ENCODE measurements around the gene CFAP299. TPM values are rescaled to one million over a fixed set of nuclear protein-coding genes. Genes with fewer than 3 reads are reported as not detected.

CFAP299 gene
- total and polyA plus RNA-seq, 2 experiments from 2014 or later: not detected

DNA sequence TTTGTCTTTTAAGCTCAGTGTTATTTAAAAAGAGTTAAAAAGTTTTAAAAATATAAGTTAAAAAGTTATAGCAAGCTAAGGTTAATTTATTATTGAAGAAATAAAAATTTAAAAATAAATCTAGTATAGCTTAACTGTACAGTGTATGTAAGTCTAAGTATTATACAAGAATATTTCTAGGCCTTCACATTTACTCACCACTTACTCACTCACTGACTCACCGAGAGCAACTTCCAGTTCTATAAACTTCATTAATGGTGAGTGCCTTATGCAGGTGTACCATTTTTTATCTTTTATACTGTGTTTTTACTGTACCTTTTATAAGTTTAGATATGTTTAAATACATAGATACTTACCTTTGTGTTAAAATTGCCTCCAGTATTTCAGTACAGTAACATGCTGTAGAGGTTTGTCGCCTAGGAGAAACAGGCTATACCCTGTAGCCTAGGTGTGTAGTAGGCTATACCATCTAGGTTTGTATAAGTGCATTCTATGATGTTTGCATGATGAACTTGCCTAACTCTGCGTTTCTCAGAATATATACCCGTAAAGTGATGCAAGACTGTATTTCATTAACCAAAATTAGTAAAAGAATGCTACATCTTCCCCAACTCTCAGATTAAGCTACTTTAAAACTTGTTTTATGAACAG is 202.9 kb downstream of the CFAP299 start:
- Histone ChIP-seq H3K4me2 (no peak overlapping the region), H3K36me3 (replicated peaks; ENCODE audit: insufficient read depth, low read depth) (no peaks in the 10 kb centered on the region), H3K9me2 (replicated peaks; ENCODE audit: insufficient read depth) (no peaks in the 10 kb centered on the region), H3K9me3 (ENCODE audit: low read depth) (no peaks in the 10 kb centered on the region), H3K4me1 (ENCODE audit: insufficient read depth) (peaks cover 6% of the 10 kb centered on the region), H3K27me3 (no peaks in the 10 kb centered on the region), H2AFZ (no peak overlapping the region), H3K4me3 (no peak overlapping the region), H3K79me2 (no peaks in the 10 kb centered on the region), H3K27ac (no peak overlapping the region), H4K20me1 (ENCODE audit: insufficient read depth, poor library complexity, severe bottlenecking) (no peaks in the 10 kb centered on the region)
- WGBS (ENCODE audit: low lambda C conversion rate, missing lambda C conversion rate): 93% methylated on average over 4 of the region's 4 CpGs
- TF ChIP-seq EZH2 (IDR thresholded peaks at IDR 0.05; ENCODE audit: borderline replicate concordance) (no peak), EZH2phosphoT487 (IDR thresholded peaks at IDR 0.05; ENCODE audit: low read depth, severe bottlenecking, unreplicated experiment) (no peak)
- TF ChIP-seq, protein P1, sequence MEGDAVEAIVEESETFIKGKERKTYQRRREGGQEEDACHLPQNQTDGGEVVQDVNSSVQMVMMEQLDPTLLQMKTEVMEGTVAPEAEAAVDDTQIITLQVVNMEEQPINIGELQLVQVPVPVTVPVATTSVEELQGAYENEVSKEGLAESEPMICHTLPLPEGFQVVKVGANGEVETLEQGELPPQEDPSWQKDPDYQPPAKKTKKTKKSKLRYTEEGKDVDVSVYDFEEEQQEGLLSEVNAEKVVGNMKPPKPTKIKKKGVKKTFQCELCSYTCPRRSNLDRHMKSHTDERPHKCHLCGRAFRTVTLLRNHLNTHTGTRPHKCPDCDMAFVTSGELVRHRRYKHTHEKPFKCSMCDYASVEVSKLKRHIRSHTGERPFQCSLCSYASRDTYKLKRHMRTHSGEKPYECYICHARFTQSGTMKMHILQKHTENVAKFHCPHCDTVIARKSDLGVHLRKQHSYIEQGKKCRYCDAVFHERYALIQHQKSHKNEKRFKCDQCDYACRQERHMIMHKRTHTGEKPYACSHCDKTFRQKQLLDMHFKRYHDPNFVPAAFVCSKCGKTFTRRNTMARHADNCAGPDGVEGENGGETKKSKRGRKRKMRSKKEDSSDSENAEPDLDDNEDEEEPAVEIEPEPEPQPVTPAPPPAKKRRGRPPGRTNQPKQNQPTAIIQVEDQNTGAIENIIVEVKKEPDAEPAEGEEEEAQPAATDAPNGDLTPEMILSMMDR (IDR thresholded peaks at IDR 0.05; ENCODE audit: poor library complexity): no peak
- no peak for DNase-seq (ENCODE audit: low spot score)

DNA sequence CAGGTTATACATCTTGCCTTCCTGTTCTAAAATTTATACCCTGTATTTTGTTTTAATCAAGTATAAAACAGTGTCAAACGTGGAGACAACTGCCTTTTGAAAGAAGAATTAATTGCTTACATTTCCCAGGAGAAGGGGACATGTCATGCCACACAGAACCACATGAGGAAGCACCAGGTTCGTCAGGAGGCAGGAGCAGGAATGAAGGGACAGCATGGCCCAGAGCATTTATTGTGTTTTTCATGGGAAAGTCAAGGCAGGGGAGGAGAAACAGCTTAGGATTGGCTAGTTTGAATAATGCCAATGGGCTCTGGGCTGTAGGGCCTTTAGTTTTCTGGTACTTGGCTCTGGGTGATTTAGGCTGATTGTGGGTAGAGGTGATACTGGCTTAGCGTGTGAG is 203.7 kb downstream of the CFAP299 start:
- Histone ChIP-seq H3K9me3 (ENCODE audit: low read depth) (no peaks in the 10 kb centered on the region), H3K27ac (no peak overlapping the region), H3K4me1 (ENCODE audit: insufficient read depth) (peaks cover 6% of the 10 kb centered on the region), H3K27me3 (no peaks in the 10 kb centered on the region), H2AFZ (no peak overlapping the region), H3K9me2 (replicated peaks; ENCODE audit: insufficient read depth) (no peaks in the 10 kb centered on the region), H3K4me3 (no peak overlapping the region), H3K4me2 (no peak overlapping the region), H3K79me2 (no peaks in the 10 kb centered on the region), H3K36me3 (replicated peaks; ENCODE audit: insufficient read depth, low read depth) (no peaks in the 10 kb centered on the region), H4K20me1 (ENCODE audit: insufficient read depth, poor library complexity, severe bottlenecking) (no peaks in the 10 kb centered on the region)
- TF ChIP-seq EZH2 (IDR thresholded peaks at IDR 0.05; ENCODE audit: borderline replicate concordance) (no peak), EZH2phosphoT487 (IDR thresholded peaks at IDR 0.05; ENCODE audit: low read depth, severe bottlenecking, unreplicated experiment) (no peak)
- TF ChIP-seq, protein P1 (IDR thresholded peaks at IDR 0.05; ENCODE audit: poor library complexity): no peak
- DNase-seq (ENCODE audit: low spot score): no peak
- WGBS (ENCODE audit: low lambda C conversion rate, missing lambda C conversion rate): 84% methylated on average over 3 of the region's 3 CpGs

GRCh38 chr4:80540349-80540748 is 204.8 kb downstream of the CFAP299 start:
- DNase-seq (ENCODE audit: low spot score): no peak

More at GRCh38 chr4:80540349-80540748, 204.8 kb downstream of the CFAP299 start:
- WGBS (ENCODE audit: low lambda C conversion rate, missing lambda C conversion rate): 53% methylated on average over 1 of the region's 1 CpG
- no peak overlapping the region for H3K27ac ChIP-seq
- no peak overlapping the region for H3K4me2 ChIP-seq
- no peak overlapping the region for H3K4me3 ChIP-seq
- no peaks in the 10 kb centered on the region for H3K36me3 ChIP-seq (replicated peaks; ENCODE audit: insufficient read depth, low read depth)
- H3K4me1 ChIP-seq (ENCODE audit: insufficient read depth): peaks cover 6% of the 10 kb centered on the region
- H3K9me3 ChIP-seq (ENCODE audit: low read depth): no peaks in the 10 kb centered on the region
- no peak for TF ChIP-seq EZH2 (IDR thresholded peaks at IDR 0.05; ENCODE audit: borderline replicate concordance)
- TF ChIP-seq, protein P1 (IDR thresholded peaks at IDR 0.05; ENCODE audit: poor library complexity): no peak
- TF ChIP-seq EZH2phosphoT487 (IDR thresholded peaks at IDR 0.05; ENCODE audit: low read depth, severe bottlenecking, unreplicated experiment): no peak
- no peaks in the 10 kb centered on the region for H3K9me2 ChIP-seq (replicated peaks; ENCODE audit: insufficient read depth)
- no peaks in the 10 kb centered on the region for H3K79me2 ChIP-seq
- H4K20me1 ChIP-seq (ENCODE audit: insufficient read depth, poor library complexity, severe bottlenecking): no peaks in the 10 kb centered on the region
- H2AFZ ChIP-seq: no peak overlapping the region
- no peaks in the 10 kb centered on the region for H3K27me3 ChIP-seq
